BJ (cell line): Measurements from ENCODE around the gene TAF1B. TPM values are rescaled to one million over a fixed set of nuclear protein-coding genes. Genes with fewer than 3 reads are reported as not detected.
A peak's percentile ranks its signal among the peaks of the same experiment; 100 is the strongest.

Experiments used
- CTCF ChIA-PET: fragments of 350-600 bp; formaldehyde crosslinking; extraction: SDS; loops from one replicate; lab custom pipeline; 2021; ENCODE audit warnings: antibody characterized with exemption, inconsistent platforms; lab: Yijun Ruan, JAX
- POLR2A ChIA-PET: fragments of 300-600 bp; sonication (Branson Sonifier 250); formaldehyde crosslinking; extraction: SDS; loops from one replicate; lab custom pipeline; 2021; ENCODE audit warnings: antibody characterized with exemption; lab: Charles Lee
- DNase-seq: peaks from one replicate; pipeline ENCODE4 v3.0.0-alpha.2; 2011; ENCODE audit warnings: low read depth
- H3K27me3 ChIP-seq: 2 replicates; pipeline ENCODE4 v1.6.0; 2011; ENCODE audit warnings: low read length; ENCODE audit not compliant: control insufficient read depth, insufficient read depth
- H3K36me3 ChIP-seq: 2 replicates; pipeline ENCODE4 v1.5.1; 2011; ENCODE audit warnings: low read length; ENCODE audit not compliant: control insufficient read depth, insufficient read depth
- H3K4me3 ChIP-seq: 2 replicates; pipeline ENCODE4 v1.5.1; 2011; ENCODE audit warnings: low read depth, mild to moderate bottlenecking, control low read depth, low read length
- CTCF ChIP-seq: IDR thresholded peaks from 2 replicates; pipeline ENCODE4 v1.5.1; 2011; ENCODE audit warnings: low read depth, mild to moderate bottlenecking, control low read depth, inconsistent platforms, low read length, moderate library complexity; ENCODE audit not compliant: insufficient read depth
- polyA plus RNA-seq: library from polyadenylated mRNA; depleted of rRNA; stranded (reverse); fragments of >200 nt; gene quantifications from 2 replicates; pipeline ENCODE4 v1.2.3, GENCODE V29; 2011

Gene TAF1B
- polyA plus RNA-seq, 1 experiment = 7.6 TPM

GRCh38 chr2:9970200-9971044 lies 127.1 kb downstream of the TAF1B start:
- TF ChIP-seq CTCF = no peak
- POLR2A ChIA-PET = no interaction called here
- H3K36me3 ChIP-seq = no peaks in the 10 kb centered on the region
- no peak overlapping the region for H3K4me3 ChIP-seq
- no peak for DNase-seq
- CTCF ChIA-PET = interaction anchor here (0.6 to 1.6 kb wide), 5 partner anchors 9 to 169 kb away, joined by 3 to 5 read pairs (median 3); no protein-coding TSS in a partner anchor
- no peaks in the 10 kb centered on the region for H3K27me3 ChIP-seq

DNA sequence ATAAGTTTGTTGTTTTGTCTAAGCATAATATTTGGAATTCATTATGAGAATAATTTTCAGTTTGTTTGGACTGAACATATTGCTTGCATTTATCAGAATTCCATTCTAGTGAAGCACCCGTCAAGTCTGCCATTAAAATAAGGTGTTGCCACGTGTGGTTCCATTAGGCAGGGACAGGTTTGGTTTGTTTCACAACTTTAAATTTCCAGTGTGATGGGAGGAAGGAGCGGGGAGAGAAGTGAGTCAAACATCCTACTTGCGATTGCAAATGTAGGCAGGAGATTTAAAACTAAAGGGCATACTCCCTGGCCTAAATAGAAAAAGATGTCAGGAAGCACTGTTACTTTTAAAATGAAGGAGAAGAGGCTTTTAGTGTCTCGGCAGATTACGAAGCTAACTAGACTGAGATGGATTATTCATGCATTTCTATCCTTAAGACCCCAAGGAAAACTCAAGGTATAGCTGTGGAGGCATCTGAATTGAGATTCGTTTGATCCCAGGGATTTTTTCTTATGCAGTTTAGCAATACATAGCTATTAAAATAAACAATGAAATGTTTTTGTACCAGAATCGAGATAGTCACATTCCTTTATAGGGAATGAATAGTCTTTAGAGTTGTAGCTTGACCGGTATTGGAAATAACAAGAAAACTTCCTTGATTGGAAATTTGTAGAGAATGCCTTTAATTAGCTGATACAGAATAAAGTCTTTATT lies 128.0 kb downstream of the TAF1B start:
- Histone ChIP-seq H3K27me3 (no peaks in the 10 kb centered on the region), H3K4me3 (no peak overlapping the region), H3K36me3 (no peaks in the 10 kb centered on the region)
- CTCF ChIA-PET = interaction anchor here (0.8 to 1.7 kb wide), 7 partner anchors 14 to 172 kb away, joined by 3 to 13 read pairs (median 5); partner anchors contain the start of gene TAF1B
- POLR2A ChIA-PET = no interaction called here
- peak; percentile 79 for DNase-seq
- TF ChIP-seq CTCF = no peak

GRCh38 chr2:9971890-9972289 lies 128.6 kb downstream of the TAF1B start:
- POLR2A ChIA-PET = no interaction called here
- H3K27me3 ChIP-seq = no peaks in the 10 kb centered on the region
- CTCF ChIA-PET = interaction anchor here (0.8 to 1.7 kb wide), 8 partner anchors 13 to 173 kb away, joined by 3 to 13 read pairs (median 4); partner anchors contain the start of gene TAF1B
- no peaks in the 10 kb centered on the region for H3K36me3 ChIP-seq
- no peak for TF ChIP-seq CTCF
- no peak for DNase-seq
- no peak overlapping the region for H3K4me3 ChIP-seq

GRCh38 chr2:9972621-9973479 lies 129.6 kb downstream of the TAF1B start:
- no peak for DNase-seq
- Histone ChIP-seq H3K36me3 (no peaks in the 10 kb centered on the region), H3K4me3 (no peak overlapping the region), H3K27me3 (no peaks in the 10 kb centered on the region)
- TF ChIP-seq CTCF = no peak
- POLR2A ChIA-PET = no interaction called here
- CTCF ChIA-PET = interaction anchor here (1.1 to 1.7 kb wide), 2 partner anchors 12 to 20 kb away, joined by 3 to 13 read pairs; no protein-coding TSS in a partner anchor
